GM23338 (cell line): Measurements from ENCODE around the gene PRR14L. TPM values are rescaled to one million over a fixed set of nuclear protein-coding genes. Genes with fewer than 3 reads are reported as not detected.

ENCODE experiments used
- ATAC-seq: fragments of 200-7000 bp; cut with Tn5 transposase; 3 replicates; pipeline ENCODE4 v1.9.1; 2020
- DNase-seq: peaks from one replicate; pipeline ENCODE4 v3.0.0-alpha.2; 2015; ENCODE audit warnings: low spot score
- H2AFZ ChIP-seq: fragments of 200-600 bp; sonication (generic); 2 replicates; pipeline ENCODE4 v1.8.0; 2016; ENCODE audit warnings: antibody characterized with exemption, mild to moderate bottlenecking, moderate library complexity
- H3F3A ChIP-seq: fragments of 200-600 bp; sonication (generic); replicated peaks from 2 replicates; pipeline ENCODE4 v1.8.0; 2017; ENCODE audit warnings: antibody characterized with exemption, mixed run types, low read depth
- H3K27ac ChIP-seq: fragments of 200-600 bp; sonication (generic); 2 replicates; pipeline ENCODE4 v1.6.1; 2016; ENCODE audit warnings: low read depth
- H3K27me3 ChIP-seq: fragments of 200-600 bp; sonication (generic); 2 replicates; pipeline ENCODE4 v1.8.0; 2016; ENCODE audit warnings: mild to moderate bottlenecking, mixed run types, moderate library complexity; ENCODE audit not compliant: insufficient read depth
- H3K36me3 ChIP-seq: fragments of 200-600 bp; sonication (generic); 2 replicates; pipeline ENCODE4 v1.8.0; 2016; ENCODE audit warnings: mild to moderate bottlenecking; ENCODE audit not compliant: insufficient read depth
- H3K4me1 ChIP-seq: fragments of 200-600 bp; sonication (generic); 2 replicates; pipeline ENCODE4 v1.8.0; 2016; ENCODE audit warnings: mild to moderate bottlenecking, moderate library complexity; ENCODE audit not compliant: insufficient read depth
- H3K4me2 ChIP-seq: fragments of 200-600 bp; sonication (generic); 2 replicates; pipeline ENCODE4 v1.7.1; 2017; ENCODE audit warnings: mixed run types
- H3K4me3 ChIP-seq: fragments of 200-600 bp; sonication (generic); 2 replicates; pipeline ENCODE4 v1.6.1; 2016; ENCODE audit warnings: mixed run types
- H3K79me2 ChIP-seq: fragments of 200-600 bp; sonication (generic); replicated peaks from 2 replicates; pipeline ENCODE4 v1.8.0; 2017; ENCODE audit warnings: mild to moderate bottlenecking; ENCODE audit not compliant: insufficient read depth
- H3K9me2 ChIP-seq: fragments of 200-600 bp; sonication (generic); 2 replicates; pipeline ENCODE4 v1.8.0; 2017; ENCODE audit not compliant: insufficient read depth
- H4K20me1 ChIP-seq: fragments of 200-600 bp; sonication (generic); replicated peaks from 2 replicates; pipeline ENCODE4 v1.8.0; 2017; ENCODE audit warnings: mild to moderate bottlenecking; ENCODE audit not compliant: insufficient read depth
- H3K27ac Mint-ChIP-seq: 2 replicates; pipeline ENCODE4 v1.8.0; 2020; ENCODE audit warnings: inconsistent platforms, mild to moderate bottlenecking, moderate library complexity, mixed read lengths
- H3K27me3 Mint-ChIP-seq: 3 replicates; pipeline ENCODE4 v1.8.0; 2022; ENCODE audit warnings: low read depth, mild to moderate bottlenecking, moderate library complexity, mixed read lengths, inconsistent platforms; ENCODE audit not compliant: insufficient read depth, poor library complexity
- H3K36me3 Mint-ChIP-seq: 3 replicates; pipeline ENCODE4 v1.8.0; 2021; ENCODE audit warnings: low read depth, mild to moderate bottlenecking, inconsistent platforms, moderate library complexity, mixed read lengths
- H3K4me1 Mint-ChIP-seq: 3 replicates; pipeline ENCODE4 v1.8.0; 2020; ENCODE audit warnings: mild to moderate bottlenecking, inconsistent platforms, mixed read lengths
- H3K4me3 Mint-ChIP-seq: 3 replicates; pipeline ENCODE4 v1.8.0; 2021; ENCODE audit warnings: moderate library complexity, mild to moderate bottlenecking, inconsistent platforms, mixed read lengths
- H3K9me3 Mint-ChIP-seq: 3 replicates; pipeline ENCODE4 v1.8.0; 2020; ENCODE audit warnings: moderate library complexity, mild to moderate bottlenecking, inconsistent platforms, mixed read lengths
- CREB1 ChIP-seq: fragments of 250-450 bp; sonication (Bioruptor Pico); IDR thresholded peaks from 2 replicates; pipeline ENCODE4 v1.5.0; 2020; ENCODE audit warnings: low read depth, mild to moderate bottlenecking, moderate library complexity
- ETS1 ChIP-seq: IDR thresholded peaks from 2 replicates; pipeline ENCODE4 v1.6.1; 2016; ENCODE audit warnings: antibody characterized with exemption
- POLR2AphosphoS5 ChIP-seq: IDR thresholded peaks from 2 replicates; pipeline ENCODE4 v1.6.1; 2016; ENCODE audit warnings: antibody characterized with exemption, low read depth
- REST ChIP-seq: IDR thresholded peaks from one replicate; pipeline ENCODE4 v1.6.1; 2018; ENCODE audit warnings: antibody characterized with exemption; ENCODE audit not compliant: unreplicated experiment
- STAT1 ChIP-seq: IDR thresholded peaks from one replicate; pipeline ENCODE4 v1.6.1; 2016; ENCODE audit warnings: antibody characterized with exemption; ENCODE audit not compliant: unreplicated experiment
- ZNF331 ChIP-seq: fragments of 250-450 bp; sonication (Bioruptor Pico); IDR thresholded peaks from 2 replicates; pipeline ENCODE4 v1.5.0; 2020; ENCODE audit warnings: low read depth, mild to moderate bottlenecking, moderate library complexity
- polyA plus RNA-seq: library from polyadenylated mRNA; unstranded; fragments of >200 nt; fragmentation: Nextera tagmentation; extraction: Ambion mirVana; gene quantifications from 2 replicates; pipeline ENCODE4 v1.2.1, GENCODE V29; 2016
- total RNA-seq: library from RNA; depleted of rRNA; stranded (reverse); fragments of >200 nt; shearing (Covaris generic); gene quantifications from 2 replicates; pipeline ENCODE4 v1.2.3, GENCODE V29; 2014
- TF ChIP-seq, protein P1 (sequence below): fragments of 250-450 bp; sonication (Bioruptor Pico); IDR thresholded peaks from 2 replicates; pipeline ENCODE4 v1.5.0; 2020; ENCODE audit warnings: mild to moderate bottlenecking, moderate library complexity

The PRR14L gene
- total and polyA plus RNA-seq, 2 experiments from 2014 or later = 46.3 to 54.0 TPM

- TF ChIP-seq, protein P1, sequence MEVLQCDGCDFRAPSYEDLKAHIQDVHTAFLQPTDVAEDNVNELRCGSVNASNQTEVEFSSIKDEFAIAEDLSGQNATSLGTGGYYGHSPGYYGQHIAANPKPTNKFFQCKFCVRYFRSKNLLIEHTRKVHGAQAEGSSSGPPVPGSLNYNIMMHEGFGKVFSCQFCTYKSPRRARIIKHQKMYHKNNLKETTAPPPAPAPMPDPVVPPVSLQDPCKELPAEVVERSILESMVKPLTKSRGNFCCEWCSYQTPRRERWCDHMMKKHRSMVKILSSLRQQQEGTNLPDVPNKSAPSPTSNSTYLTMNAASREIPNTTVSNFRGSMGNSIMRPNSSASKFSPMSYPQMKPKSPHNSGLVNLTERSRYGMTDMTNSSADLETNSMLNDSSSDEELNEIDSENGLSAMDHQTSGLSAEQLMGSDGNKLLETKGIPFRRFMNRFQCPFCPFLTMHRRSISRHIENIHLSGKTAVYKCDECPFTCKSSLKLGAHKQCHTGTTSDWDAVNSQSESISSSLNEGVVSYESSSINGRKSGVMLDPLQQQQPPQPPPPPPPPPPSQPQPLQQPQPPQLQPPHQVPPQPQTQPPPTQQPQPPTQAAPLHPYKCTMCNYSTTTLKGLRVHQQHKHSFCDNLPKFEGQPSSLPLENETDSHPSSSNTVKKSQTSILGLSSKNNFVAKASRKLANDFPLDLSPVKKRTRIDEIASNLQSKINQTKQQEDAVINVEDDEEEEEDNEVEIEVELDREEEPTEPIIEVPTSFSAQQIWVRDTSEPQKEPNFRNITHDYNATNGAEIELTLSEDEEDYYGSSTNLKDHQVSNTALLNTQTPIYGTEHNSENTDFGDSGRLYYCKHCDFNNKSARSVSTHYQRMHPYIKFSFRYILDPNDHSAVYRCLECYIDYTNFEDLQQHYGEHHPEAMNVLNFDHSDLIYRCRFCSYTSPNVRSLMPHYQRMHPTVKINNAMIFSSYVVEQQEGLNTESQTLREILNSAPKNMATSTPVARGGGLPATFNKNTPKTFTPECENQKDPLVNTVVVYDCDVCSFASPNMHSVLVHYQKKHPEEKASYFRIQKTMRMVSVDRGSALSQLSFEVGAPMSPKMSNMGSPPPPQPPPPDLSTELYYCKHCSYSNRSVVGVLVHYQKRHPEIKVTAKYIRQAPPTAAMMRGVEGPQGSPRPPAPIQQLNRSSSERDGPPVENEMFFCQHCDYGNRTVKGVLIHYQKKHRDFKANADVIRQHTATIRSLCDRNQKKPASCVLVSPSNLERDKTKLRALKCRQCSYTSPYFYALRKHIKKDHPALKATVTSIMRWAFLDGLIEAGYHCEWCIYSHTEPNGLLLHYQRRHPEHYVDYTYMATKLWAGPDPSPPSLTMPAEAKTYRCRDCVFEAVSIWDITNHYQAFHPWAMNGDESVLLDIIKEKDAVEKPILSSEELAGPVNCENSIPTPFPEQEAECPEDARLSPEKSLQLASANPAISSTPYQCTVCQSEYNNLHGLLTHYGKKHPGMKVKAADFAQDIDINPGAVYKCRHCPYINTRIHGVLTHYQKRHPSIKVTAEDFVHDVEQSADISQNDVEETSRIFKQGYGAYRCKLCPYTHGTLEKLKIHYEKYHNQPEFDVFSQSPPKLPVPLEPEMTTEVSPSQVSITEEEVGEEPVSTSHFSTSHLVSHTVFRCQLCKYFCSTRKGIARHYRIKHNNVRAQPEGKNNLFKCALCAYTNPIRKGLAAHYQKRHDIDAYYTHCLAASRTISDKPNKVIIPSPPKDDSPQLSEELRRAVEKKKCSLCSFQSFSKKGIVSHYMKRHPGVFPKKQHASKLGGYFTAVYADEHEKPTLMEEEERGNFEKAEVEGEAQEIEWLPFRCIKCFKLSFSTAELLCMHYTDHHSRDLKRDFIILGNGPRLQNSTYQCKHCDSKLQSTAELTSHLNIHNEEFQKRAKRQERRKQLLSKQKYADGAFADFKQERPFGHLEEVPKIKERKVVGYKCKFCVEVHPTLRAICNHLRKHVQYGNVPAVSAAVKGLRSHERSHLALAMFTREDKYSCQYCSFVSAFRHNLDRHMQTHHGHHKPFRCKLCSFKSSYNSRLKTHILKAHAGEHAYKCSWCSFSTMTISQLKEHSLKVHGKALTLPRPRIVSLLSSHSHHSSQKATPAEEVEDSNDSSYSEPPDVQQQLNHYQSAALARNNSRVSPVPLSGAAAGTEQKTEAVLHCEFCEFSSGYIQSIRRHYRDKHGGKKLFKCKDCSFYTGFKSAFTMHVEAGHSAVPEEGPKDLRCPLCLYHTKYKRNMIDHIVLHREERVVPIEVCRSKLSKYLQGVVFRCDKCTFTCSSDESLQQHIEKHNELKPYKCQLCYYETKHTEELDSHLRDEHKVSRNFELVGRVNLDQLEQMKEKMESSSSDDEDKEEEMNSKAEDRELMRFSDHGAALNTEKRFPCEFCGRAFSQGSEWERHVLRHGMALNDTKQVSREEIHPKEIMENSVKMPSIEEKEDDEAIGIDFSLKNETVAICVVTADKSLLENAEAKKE = no peak
Observed at GRCh38 chr22:31754813-31755212, 4.9 kb upstream of the PRR14L start (continued).

GRCh38 chr22:31753634-31754501 lies 3.9 kb upstream of the PRR14L start, which contains the start of gene DEPDC5:
Gene DEPDC5 (plus strand): TSS chr22:31754019. CDS start chr22:31754922, 903 bp downstream.
- H3K9me2 ChIP-seq = no peaks in the 10 kb centered on the region
- H3K36me3 ChIP-seq = no peaks in the 10 kb centered on the region
- peaks cover 24% of the 10 kb centered on the region for H3F3A ChIP-seq
- H3K27ac ChIP-seq = peak within 1 kb of the TSS; percentile 98
- Mint-ChIP-seq H3K4me3 (peak within 1 kb of the TSS; percentile 93), H3K27me3 (peaks cover 5% of the 10 kb centered on the region), H3K36me3 (peaks cover 7% of the 10 kb centered on the region; the same call in 2 of the 3 replicates), H3K9me3 (no peaks in the 10 kb centered on the region), H3K27ac (peak within 1 kb of the TSS; percentile 100), H3K4me1 (peaks cover 30% of the 10 kb centered on the region)
- ATAC-seq = peak; percentile 80
- H4K20me1 ChIP-seq = no peaks in the 10 kb centered on the region
- peak within 1 kb of the TSS; percentile 88 for H2AFZ ChIP-seq
- H3K4me2 ChIP-seq = peak within 1 kb of the TSS; percentile 86
- peak within 1 kb of the TSS; percentile 58 for H3K4me3 ChIP-seq
- peaks cover 23% of the 10 kb centered on the region for H3K4me1 ChIP-seq
- no peaks in the 10 kb centered on the region for H3K27me3 ChIP-seq
- peak; percentile 98 for DNase-seq
- peaks cover 27% of the 10 kb centered on the region for H3K79me2 ChIP-seq
- TF ChIP-seq ETS1 (0 out of 2 replicates have a peak, but pooled peaks have one; percentile 48), REST (no peak), CREB1 (CRISPR knock-in tag) (0 out of 2 replicates have a peak, but pooled peaks have one; percentile 41), STAT1 (no peak), ZNF331 (CRISPR knock-in tag) (no peak), POLR2AphosphoS5 (peak; percentile 78)
